ENCODE data around the gene ZDHHC14.
A peak's percentile ranks its signal among the peaks of the same experiment; 100 is the strongest.

The ZDHHC14 gene

GRCh38 chr6:157525292-157525889, 144.4 kb downstream of the ZDHHC14 start:
- peaks cover 51% of the 10 kb centered on the region for H3K4me1 Mint-ChIP-seq
- no peak overlapping the region for H3K4me3 Mint-ChIP-seq
- no peak for DNase-seq (ENCODE audit: low spot score in 2 of 2)
- H3K36me3 Mint-ChIP-seq = no peaks in the 10 kb centered on the region
- no peak for ATAC-seq
- H3K27ac Mint-ChIP-seq = no peak overlapping the region
- no peaks in the 10 kb centered on the region for H3K9me3 Mint-ChIP-seq

GRCh38 chr6:157525918-157526425, 145.0 kb downstream of the ZDHHC14 start:
- ATAC-seq (no peak), DNase-seq (ENCODE audit: low spot score in 2 of 2) (no peak)
- Mint-ChIP-seq H3K4me3 (no peak overlapping the region), H3K4me1 (peaks cover 49% of the 10 kb centered on the region), H3K27ac (no peak overlapping the region), H3K9me3 (no peaks in the 10 kb centered on the region), H3K36me3 (no peaks in the 10 kb centered on the region)

- H3K4me3 Mint-ChIP-seq = no peak overlapping the region
- H3K36me3 Mint-ChIP-seq = no peaks in the 10 kb centered on the region
- peak overlapping the region; percentile 64 for H3K27ac Mint-ChIP-seq
- no peaks in the 10 kb centered on the region for H3K9me3 Mint-ChIP-seq
- no peak for DNase-seq (ENCODE audit: low spot score in 2 of 2)
- ATAC-seq = peak; percentile 96
- peaks cover 36% of the 10 kb centered on the region for H3K4me1 Mint-ChIP-seq
These were observed 146.5 kb downstream of the ZDHHC14 start for GRCh38 chr6:157527471-157527907.

- ATAC-seq (no peak), DNase-seq (ENCODE audit: low spot score in 2 of 2) (no peak)
- Mint-ChIP-seq H3K4me3 (no peak overlapping the region), H3K27ac (no peak overlapping the region), H3K4me1 (peaks cover 39% of the 10 kb centered on the region), H3K9me3 (no peaks in the 10 kb centered on the region), H3K36me3 (no peaks in the 10 kb centered on the region)
These were observed 148.1 kb downstream of the ZDHHC14 start for GRCh38 chr6:157528931-157529653.

GRCh38 chr6:157529654-157530039, 148.7 kb downstream of the ZDHHC14 start:
- peaks cover 39% of the 10 kb centered on the region for H3K4me1 Mint-ChIP-seq
- no peak for ATAC-seq
- DNase-seq (ENCODE audit: low spot score in 2 of 2) = no peak
- H3K36me3 Mint-ChIP-seq = no peaks in the 10 kb centered on the region
- no peak overlapping the region for H3K4me3 Mint-ChIP-seq
- H3K9me3 Mint-ChIP-seq = no peaks in the 10 kb centered on the region
- H3K27ac Mint-ChIP-seq = no peak overlapping the region

- Mint-ChIP-seq H3K27ac (no peak overlapping the region), H3K4me3 (no peak overlapping the region), H3K4me1 (peaks cover 44% of the 10 kb centered on the region), H3K9me3 (no peaks in the 10 kb centered on the region), H3K36me3 (no peaks in the 10 kb centered on the region)
- no peak for DNase-seq (ENCODE audit: low spot score in 2 of 2)
- no peak for ATAC-seq
These were observed 149.1 kb downstream of the ZDHHC14 start for GRCh38 chr6:157530126-157530525.

- H3K27ac Mint-ChIP-seq = no peak overlapping the region
These were observed 149.8 kb downstream of the ZDHHC14 start for GRCh38 chr6:157530724-157531168.

GRCh38 chr6:157531169-157531985, 150.4 kb downstream of the ZDHHC14 start:
- H3K4me3 Mint-ChIP-seq = no peak overlapping the region
- H3K36me3 Mint-ChIP-seq = no peaks in the 10 kb centered on the region
- ATAC-seq (no peak), DNase-seq (ENCODE audit: low spot score in 2 of 2) (no peak)
- peaks cover 47% of the 10 kb centered on the region for H3K4me1 Mint-ChIP-seq
- no peak overlapping the region for H3K27ac Mint-ChIP-seq
- no peaks in the 10 kb centered on the region for H3K9me3 Mint-ChIP-seq

More at GRCh38 chr6:157530724-157531168, 149.8 kb downstream of the ZDHHC14 start:
- Mint-ChIP-seq H3K9me3 (no peaks in the 10 kb centered on the region), H3K4me3 (no peak overlapping the region), H3K4me1 (peaks cover 47% of the 10 kb centered on the region), H3K36me3 (no peaks in the 10 kb centered on the region)
- no peak for DNase-seq (ENCODE audit: low spot score in 2 of 2)
- no peak for ATAC-seq

- peaks cover 43% of the 10 kb centered on the region for H3K4me1 Mint-ChIP-seq
- no peak overlapping the region for H3K27ac Mint-ChIP-seq
- no peak for DNase-seq (ENCODE audit: low spot score in 2 of 2)
- H3K9me3 Mint-ChIP-seq = no peaks in the 10 kb centered on the region
- H3K36me3 Mint-ChIP-seq = no peaks in the 10 kb centered on the region
- no peak for ATAC-seq
- no peak overlapping the region for H3K4me3 Mint-ChIP-seq
These were observed 151.0 kb downstream of the ZDHHC14 start for GRCh38 chr6:157531986-157532365.

GRCh38 chr6:157533048-157533871, 152.3 kb downstream of the ZDHHC14 start:
- no peak for ATAC-seq
- H3K27ac Mint-ChIP-seq = no peak overlapping the region
- H3K4me3 Mint-ChIP-seq = no peak overlapping the region
- no peaks in the 10 kb centered on the region for H3K36me3 Mint-ChIP-seq
- no peaks in the 10 kb centered on the region for H3K9me3 Mint-ChIP-seq
- H3K4me1 Mint-ChIP-seq = peaks cover 42% of the 10 kb centered on the region
- DNase-seq (ENCODE audit: low spot score in 2 of 2) = no peak

GRCh38 chr6:157534134-157534871, 153.3 kb downstream of the ZDHHC14 start:
- Mint-ChIP-seq H3K4me3 (no peak overlapping the region), H3K4me1 (peaks cover 52% of the 10 kb centered on the region), H3K9me3 (no peaks in the 10 kb centered on the region), H3K36me3 (no peaks in the 10 kb centered on the region), H3K27ac (no peak overlapping the region)
- no peak for DNase-seq (ENCODE audit: low spot score in 2 of 2)
- no peak for ATAC-seq

- ATAC-seq (no peak), DNase-seq (ENCODE audit: low spot score in 2 of 2) (no peak)
- Mint-ChIP-seq H3K36me3 (no peaks in the 10 kb centered on the region), H3K27ac (peak overlapping the region; percentile 58), H3K4me3 (peak overlapping the region; percentile 42), H3K4me1 (peaks cover 58% of the 10 kb centered on the region), H3K9me3 (no peaks in the 10 kb centered on the region)
These were observed 154.0 kb downstream of the ZDHHC14 start for GRCh38 chr6:157534977-157535339.

GRCh38 chr6:157535340-157536222, 154.6 kb downstream of the ZDHHC14 start:
- DNase-seq (ENCODE audit: low spot score in 2 of 2) (no peak), ATAC-seq (peak; percentile 93)
- H3K4me1 Mint-ChIP-seq = peaks cover 61% of the 10 kb centered on the region
- H3K4me3 Mint-ChIP-seq = peak overlapping the region; percentile 42
- no peaks in the 10 kb centered on the region for H3K9me3 Mint-ChIP-seq
- no peaks in the 10 kb centered on the region for H3K36me3 Mint-ChIP-seq
- peak overlapping the region; percentile 58 for H3K27ac Mint-ChIP-seq

GRCh38 chr6:157536223-157536545, 155.2 kb downstream of the ZDHHC14 start:
- ATAC-seq = no peak
- DNase-seq (ENCODE audit: low spot score in 2 of 2) = no peak
- peak overlapping the region; percentile 42 for H3K4me3 Mint-ChIP-seq

More at GRCh38 chr6:157536223-157536545, 155.2 kb downstream of the ZDHHC14 start:
- Mint-ChIP-seq H3K4me1 (peaks cover 61% of the 10 kb centered on the region), H3K36me3 (no peaks in the 10 kb centered on the region), H3K9me3 (no peaks in the 10 kb centered on the region), H3K27ac (peak overlapping the region; percentile 58)
